HS-27A (cell line): ENCODE data around the gene RNASEH2C.
"Not testable (repeated sequence)": the region's sequence is repeated elsewhere in the genome, so short reads cannot be mapped to it uniquely, and the experiment has no call there.

Experiments
- DNase-seq: peaks from one replicate; pipeline ENCODE4 v3.0.0-alpha.2; 2012; ENCODE audit warnings: low read depth, missing footprints

Gene RNASEH2C

DNA sequence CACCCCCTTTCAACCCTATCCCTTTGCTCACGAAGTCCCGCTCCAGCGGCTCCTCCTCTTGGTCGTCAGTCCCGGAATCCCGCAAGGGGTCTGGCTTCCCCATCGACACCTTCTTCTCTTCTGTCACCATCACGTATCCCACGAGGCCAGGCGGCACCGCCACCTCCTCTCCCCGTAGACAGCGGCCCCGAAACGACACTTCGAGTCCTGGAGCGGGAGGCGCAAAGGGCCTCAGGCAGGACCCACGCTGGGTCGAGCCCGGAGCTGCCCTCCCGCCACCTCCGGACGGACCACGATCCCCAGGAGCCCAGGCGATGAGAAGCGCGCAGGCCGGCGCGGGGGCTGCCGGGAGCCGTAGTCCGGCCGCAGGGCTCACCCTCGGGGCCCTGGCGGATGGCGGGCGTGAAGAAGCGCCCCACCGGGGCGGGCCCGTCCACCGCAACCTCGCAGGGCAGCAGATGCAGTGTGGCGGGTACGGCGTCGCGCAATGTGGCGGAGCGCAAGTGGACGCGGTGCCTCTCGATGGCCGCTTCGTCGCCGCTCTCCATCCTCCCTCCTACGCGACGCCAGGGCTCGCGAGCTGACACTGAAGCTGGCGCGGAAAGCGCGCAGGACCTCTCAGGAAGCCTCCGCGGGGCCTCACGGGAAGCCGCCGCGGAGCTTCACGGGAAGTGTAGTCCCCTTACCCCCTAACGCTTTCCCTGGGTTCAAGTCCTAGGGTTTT, at the start of gene RNASEH2C:
RNASEH2C (minus strand) TSS at position 588 of the 724 bp plus-strand sequence; CDS start at position 548, 40 bp downstream.
- peak; percentile 74 for DNase-seq

DNA sequence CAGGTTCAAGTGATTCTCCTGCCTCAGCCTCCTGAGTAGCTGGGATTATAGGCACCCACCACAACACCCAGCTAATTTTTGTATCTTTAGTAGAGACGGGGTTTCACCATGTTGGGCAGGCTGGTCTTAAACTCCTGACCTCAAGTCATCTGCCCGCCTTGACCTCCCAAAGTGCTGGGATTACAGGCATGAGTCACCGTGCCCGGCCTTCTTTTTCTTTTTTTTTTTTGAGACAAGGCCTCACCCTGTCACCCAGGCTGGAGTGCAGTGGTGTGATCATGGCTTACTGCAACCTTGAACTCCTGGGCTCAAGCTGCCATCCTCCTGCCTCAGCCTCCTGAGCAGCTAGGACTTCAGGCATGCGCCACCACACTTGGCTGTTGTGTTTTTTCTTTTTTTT, 47.2 kb upstream of the RNASEH2C start:
- DNase-seq: not testable (repeated sequence)

DNA sequence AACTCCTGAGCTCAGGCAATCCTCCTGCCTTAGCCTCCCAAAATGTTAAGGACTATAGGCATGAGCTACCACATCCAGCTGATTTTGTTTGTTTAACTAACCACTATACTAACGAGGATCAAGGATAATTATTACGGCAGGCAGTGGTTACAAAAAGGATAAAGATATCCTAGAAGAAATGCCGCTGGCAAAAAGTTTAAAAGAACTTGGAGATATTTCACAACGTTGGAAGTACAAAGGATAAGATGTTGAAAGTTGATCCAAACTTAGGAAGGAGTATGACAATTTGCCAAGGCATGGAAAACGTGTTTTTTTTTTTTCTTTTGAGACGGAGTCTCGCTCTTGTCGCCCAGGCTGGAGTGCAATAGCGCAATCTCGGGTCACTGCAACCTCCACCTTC, 46.8 kb upstream of the RNASEH2C start:
- no peak for DNase-seq

DNA sequence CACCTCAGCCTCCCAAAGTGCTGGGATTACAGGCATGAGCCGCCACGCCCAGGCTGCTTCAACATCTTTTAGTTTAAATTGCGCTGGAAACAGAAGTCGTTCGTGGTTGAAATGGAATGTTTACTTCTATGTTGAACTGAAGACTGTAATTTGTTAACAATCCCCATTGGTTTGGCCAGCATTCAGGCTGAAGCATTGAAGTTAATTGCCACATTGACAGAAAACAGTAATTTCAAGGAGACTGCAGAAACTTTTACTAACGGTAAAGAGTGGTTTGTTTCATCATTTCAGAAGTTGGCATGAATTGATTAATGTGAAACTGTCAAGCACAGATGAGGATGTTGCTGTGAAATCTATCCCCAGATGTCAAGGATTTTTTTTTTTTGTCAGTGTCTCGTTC, 45.9 kb upstream of the RNASEH2C start:
- DNase-seq: no peak

DNA sequence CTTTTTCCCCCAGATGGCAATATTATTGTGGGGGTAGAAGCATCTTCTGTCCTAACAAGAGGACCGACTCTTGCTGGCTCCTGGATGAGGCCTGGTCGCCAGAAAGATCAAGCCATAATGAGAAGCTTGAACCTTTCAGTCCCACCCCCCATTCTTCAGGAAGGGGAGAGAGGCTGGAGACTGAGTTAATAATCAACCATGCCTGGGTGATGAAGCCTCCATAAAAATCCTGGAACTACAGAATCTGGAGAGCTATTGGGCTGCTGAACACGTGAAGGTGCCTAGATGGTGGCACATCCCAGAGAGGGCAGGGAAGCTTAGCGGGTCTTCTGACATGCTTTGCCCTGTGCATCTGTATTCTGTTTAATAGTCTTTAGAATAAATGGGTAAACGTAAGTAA, 43.8 kb upstream of the RNASEH2C start:
- DNase-seq: no peak

DNA sequence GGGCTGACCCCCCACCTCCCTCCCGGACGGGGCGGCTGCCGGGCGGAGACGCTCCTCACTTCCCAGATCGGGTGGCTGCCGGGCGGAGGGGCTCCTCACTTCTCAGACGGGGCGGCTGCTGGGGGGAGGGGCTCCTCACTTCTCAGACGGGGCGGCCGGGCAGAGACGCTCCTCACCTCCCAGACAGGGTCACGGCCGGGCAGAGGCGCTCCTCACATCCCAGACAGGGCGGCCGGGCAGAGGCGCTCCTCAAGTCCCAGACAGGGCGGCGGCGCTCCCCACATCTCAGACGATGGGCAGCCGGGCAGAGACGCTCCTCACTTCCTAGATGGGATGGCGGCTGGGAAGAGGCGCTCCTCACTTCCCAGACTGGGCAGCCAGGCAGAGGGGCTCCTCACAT, 42.2 kb upstream of the RNASEH2C start:
- DNase-seq: not testable (repeated sequence)

DNA sequence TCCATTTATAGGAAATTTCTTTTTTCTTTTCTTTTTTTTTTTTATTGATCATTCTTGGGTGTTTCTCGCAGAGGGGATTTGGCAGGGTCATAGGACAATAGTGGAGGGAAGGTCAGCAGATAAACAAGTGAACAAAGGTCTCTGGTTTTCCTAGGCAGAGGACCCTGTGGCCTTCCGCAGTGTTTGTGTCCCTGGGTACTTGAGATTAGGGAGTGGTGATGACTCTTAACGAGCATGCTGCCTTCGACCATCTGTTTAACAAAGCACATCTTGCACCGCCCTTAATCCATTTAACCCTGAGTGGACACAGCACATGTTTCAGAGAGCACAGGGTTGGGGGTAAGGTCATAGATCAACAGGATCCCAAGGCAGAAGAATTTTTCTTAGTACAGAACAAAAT, 41.6 kb upstream of the RNASEH2C start:
- DNase-seq: not testable (repeated sequence)

DNA sequence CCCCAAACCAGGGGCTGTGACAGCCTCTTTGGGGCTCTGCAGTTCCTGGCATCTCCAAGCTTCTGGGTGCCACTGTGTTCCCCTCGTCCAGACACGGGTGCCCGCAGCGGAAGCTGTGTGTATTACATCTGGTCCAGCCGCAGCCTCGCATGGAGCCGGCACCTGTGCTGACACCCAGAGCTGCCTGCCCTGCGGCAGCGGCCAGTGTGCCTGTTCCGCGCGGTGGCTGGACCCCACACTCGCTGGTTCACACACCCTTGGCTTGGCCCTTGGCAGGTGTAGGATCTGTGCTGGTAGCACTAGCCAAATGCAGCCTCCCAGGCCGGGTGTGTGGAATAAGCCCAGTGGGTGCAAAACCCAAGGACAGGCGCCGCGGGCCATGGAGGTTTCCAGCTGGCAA, 24.5 kb upstream of the RNASEH2C start:
- no peak for DNase-seq

DNA sequence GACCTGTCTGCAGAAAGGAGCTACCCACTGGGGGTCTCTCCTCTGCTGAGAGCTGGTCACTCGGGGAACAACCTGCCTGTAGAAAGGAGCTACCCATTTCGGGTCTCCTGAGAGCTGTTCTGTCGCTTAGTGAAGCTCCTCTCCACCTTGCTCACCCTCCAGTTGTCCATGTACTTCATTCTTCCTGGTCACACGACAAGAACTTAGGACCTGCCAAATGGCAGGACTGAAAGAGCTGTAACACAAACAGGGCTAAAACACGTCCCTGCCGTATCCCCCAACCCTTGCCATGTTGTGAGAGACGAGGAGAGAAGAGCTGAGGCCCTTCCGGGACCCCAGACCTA, 24.1 kb upstream of the RNASEH2C start:
- DNase-seq: no peak

DNA sequence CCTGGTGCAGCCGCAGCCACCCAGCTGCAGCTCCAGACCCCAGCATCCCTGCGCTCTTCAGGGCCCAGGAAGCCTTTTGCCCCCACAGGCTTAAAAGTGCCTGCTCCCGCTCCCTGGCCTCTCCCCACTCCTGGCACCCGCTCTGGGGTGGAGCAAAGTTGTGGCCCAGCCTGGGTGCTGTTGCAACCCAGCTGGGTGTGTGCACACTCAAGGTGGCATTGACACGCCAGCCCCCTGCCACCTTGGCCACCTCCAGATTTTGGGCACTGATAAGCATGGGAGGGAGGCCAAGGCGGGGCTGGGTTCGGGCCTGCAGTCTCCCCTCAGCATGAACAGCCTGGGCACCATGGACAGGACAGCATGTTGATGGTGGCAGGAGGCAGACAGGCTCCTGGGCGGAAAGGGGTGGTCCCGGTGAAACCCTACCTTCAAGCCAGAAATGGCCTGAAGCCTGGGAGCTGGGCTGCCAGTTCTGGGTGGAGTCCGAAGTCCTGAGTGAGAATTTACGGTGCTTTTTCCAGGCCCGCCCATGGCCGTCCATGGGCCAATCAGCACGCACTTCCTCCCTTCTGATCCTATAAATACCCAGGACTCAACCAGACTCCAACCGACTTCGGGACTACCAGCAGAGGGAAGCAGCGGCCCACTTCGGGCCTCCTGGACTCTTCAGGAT, 23.6 kb upstream of the RNASEH2C start:
- no peak for DNase-seq

DNA sequence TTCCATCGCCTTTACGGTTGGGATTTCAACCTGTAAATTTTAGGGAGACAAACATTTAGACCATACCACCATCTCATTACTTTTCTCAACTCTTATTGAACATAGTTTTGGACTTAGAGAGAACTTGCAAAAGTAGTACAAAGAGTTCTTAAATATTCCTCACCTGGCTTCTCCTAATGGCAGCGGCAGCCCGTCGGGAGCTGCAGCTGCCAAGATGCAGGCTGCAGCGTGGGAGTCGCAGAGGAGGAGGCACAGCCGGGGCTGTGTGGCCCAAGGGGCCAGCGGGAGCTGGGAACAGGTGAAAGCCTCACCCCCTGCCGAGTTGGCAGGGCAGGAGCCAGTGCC, 23.1 kb upstream of the RNASEH2C start:
- DNase-seq: no peak

DNA sequence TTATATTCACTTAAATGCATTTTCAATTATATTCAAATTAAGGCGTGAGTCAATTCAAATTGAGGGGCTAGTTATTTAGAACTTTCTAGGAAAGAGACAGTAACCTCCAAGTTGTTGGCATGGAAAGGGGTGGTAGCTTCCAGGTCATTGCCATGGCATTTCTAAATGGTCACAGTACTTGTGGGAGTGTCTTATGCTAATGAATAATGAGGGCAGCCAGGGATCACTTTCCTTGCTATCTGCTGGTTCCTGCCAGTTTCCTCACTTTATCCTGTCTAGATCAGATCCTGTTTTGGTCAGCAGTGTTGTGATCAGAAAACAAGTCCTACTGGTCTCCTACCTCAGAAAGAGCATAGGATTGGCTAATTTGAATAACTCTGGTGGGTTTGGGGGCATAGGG, 21.8 kb upstream of the RNASEH2C start:
- DNase-seq: no peak

DNA sequence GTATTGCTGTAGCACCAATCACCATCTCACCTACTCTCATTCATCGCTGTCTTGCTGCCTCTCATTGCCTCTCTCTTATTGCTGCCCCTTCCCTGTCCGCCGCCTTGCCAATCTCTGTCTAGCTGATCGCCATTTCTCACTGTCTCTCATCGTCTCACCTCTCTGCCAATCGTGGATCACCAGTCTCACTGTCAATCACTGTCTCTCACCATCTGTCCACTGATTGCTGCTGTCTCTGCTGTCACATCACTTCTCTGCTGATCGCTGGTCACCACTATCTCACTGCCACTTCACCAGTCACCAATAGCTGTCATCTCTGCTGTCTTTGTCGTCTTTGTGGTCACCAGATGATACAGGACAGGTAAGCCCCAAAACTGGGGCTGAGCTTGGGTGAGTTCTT, 20.6 kb upstream of the RNASEH2C start:
- no peak for DNase-seq

DNA sequence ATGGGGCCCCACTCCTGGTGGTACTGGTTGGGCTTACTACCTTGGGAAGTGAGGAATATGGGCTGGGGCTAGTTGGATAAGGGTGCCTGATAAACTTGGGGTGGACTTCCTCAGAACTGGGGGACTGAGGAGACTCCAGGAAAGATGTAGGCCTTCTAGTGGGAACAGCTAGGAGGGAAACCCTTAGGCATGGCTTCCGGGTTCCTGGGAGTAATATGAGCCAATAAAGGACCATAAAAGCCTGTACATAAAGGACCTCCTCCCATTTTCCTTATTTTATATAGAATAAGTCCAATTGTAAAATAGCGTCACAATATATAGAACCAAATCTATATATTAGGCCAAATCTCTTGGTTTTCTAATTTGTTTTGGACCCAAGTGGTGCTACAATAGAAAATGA, 18.4 kb upstream of the RNASEH2C start:
- no peak for DNase-seq

DNA sequence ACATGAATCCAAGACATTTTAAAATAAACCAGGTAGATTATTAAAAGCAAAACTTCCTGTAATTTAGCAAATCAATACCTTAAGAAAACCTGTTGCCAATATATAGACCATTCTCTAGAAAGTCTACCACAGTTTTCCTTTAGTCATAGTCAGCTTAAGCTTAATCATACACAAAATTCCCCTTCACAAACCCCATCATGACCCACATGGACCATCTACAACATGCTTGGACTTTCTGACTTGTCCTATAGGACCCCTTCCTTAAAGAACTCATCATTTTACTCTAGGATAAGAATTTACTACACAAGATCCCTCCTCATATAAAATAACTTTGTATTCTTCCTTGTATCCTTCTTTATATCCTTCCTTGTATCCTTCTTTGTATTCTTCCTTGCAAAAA, 16.2 kb upstream of the RNASEH2C start:
- DNase-seq: no peak

DNA sequence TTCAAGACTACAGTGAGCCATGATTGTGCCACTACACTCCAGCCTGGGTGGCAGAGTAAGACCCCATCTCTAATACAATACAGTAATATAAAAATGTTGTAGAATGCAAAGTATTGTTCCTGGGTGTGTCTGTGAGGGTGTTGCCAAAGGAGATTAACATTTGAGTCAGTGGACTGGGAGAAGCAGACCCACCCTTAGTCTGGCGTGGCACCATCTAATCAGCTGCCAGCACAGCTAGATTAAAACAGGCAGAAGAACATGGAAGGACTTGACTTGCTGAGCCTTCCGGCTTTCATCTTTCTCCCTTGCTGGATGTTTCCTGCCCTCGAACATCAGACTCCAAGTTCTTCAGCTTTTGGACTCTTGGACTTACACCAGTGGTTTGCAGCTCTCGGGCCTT, 14.5 kb upstream of the RNASEH2C start:
- DNase-seq: not testable (repeated sequence)

DNA sequence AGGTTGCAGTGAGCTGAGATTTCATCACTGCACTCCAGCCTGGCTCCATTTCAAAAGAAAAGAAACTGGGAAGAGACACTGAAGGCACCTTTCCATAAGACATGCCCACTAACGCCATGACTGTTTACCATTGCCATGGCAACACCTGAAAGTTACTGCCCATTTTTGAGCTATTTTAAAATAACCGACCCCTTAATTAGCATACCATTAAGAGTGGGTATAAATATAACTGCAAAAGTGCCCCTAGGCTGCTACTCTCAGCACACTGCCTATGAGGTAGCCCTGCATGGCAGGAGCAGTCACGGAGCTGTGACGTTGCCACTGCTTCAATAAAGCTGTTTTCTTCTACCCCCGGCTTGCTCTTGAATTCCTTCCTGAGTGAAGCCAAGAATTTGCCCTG, 9.9 kb upstream of the RNASEH2C start:
- no peak for DNase-seq

DNA sequence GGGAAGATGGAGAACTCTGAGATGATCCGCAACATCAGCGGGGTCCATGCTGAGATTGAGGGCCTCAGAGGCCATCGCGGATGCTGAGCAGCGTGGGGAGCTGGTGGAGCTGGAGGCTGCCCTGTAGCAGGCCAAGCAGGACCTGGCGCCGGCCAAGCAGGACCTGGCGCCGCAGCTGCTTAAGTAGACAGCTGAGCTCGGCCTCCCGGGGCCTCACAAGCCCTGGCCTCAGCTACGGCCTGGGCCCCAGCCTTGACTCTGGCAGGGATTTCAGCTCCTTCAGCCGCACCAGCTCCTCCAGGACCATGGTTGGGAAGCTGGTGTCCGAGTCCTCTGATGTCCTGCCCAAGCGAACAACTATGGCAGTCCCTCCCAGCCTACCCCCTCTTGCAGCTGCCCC, 7.3 kb upstream of the RNASEH2C start:
- no peak for DNase-seq

DNA sequence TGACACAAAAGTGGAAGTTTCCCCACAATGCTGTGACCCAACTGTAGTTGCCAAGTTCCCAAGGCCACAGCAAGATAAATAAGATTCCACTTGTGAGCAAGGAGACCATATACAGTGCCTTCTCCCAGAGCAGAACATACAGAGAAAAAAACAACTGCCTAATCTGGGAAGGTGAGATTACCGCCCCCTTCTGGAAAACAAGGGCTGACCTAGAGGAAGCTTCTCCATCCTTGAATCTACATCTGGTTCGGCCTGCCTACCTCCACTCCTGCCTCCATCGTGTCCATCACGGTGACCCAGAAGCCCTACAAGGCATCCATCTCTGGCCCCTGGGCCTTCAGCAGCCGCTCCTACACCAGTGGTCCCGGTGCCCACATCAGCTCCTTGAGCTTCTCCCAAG, 6.1 kb upstream of the RNASEH2C start:
- DNase-seq: no peak

DNA sequence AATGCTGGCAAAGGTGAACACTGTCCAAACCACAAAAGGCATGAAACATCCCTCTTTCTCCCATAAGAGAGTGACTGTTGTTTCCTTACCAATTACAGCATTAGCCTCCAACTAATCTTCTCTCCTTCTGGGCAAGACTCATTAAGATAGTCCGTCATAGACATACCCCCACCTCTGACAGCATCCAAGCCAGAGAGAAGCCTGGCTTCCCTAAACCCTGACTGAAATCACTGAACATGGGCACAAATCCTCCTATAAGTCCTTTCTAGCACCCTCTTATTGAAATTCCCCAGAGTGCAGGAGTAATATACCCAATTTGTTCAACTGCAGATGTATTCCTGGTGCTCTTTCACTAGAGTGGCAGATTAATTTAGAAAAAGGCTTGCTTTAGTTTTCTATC, 1.7 kb upstream of the RNASEH2C start:
- no peak for DNase-seq

DNA sequence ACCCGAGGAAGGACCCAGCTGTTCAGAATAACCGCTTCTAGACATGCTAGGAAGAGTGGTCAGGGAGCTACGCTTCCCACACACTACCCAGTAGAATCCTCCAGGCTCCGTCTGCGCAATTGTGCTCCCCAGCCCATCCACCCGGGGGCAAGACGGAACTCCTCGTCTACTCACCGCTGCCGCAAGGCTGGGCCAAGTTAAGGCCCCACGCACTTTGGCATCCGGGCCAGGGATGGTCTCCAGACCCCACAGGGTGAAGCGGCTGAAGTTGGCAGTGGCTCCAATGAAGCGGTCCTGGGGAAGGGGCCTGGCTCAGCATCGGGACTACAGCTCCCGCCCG, 757 bp downstream of the RNASEH2C start:
- no peak for DNase-seq

DNA sequence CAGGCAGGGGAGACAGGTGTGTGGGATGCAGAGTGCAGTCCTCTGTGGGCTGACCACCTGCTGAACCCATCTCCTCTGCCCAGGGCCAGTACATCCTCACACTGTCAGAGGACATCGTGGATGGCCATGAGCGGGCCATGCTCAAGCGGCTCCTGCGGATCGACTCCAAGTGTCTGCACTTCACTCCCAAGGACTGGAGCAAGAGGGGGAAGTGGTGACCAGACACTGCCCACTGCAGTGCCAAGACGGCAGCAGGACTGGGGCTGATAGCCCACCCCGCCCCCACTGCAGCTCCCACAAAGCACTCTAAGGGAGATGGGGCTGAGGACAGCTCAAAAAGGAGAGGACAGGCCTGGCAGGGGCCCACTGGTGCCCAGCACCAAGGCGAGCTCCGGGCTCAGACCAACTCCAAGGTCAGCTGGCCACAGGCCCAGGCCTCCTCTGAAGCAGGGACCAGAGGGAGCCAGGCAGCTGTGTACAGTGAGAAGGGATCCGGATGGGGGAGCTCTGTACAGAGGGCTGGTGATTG, 1.6 kb downstream of the RNASEH2C start:
- DNase-seq: no peak

DNA sequence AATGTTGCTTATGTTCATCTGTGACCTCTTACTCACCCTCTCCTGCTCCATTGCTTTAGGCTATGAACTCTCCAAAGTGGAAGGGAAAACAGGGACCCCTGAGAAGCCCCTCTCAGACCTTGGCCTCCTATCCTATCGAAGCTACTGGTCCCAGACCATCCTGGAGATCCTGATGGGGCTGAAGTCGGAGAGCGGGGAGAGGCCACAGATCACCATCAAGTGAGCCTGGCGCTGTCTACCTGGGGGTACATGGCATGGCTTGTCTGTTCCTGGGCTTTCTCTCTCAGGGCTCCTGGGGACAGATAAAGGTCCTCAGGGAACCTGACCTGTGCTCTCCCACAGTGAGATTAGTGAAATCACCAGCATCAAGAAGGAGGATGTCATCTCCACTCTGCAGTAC, 2.1 kb downstream of the RNASEH2C start:
- no peak for DNase-seq

DNA sequence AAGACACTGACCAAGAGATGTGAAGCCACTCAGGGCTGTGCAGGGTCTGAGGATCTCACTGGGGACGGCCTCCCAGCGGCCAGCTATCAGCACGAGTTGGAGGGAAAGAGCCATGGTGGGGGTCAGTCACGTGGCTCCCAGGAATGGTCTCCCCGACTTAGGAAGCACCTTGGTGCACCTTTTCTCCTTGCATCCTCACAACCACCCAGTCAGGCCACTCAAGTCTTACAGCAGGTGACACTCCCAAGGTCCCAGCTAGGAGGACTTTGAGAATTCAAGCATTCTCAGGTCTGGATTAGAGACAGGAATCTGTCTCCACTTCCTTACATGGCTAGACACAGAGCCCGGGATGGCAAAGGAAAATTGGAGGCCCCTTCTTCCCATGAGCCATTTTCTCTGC, 2.7 kb downstream of the RNASEH2C start:
- no peak for DNase-seq
